Measurements from ENCODE around the gene DSG3. TPM values are rescaled to one million over a fixed set of nuclear protein-coding genes. Genes with fewer than 3 reads are reported as not detected.

The DSG3 gene
- total and polyA plus RNA-seq, 2 of the 8 experiments (the other 6 are each of a cell fraction or from before 2014, with no cell fraction given), result 0.03 to 0.07 TPM

DNA sequence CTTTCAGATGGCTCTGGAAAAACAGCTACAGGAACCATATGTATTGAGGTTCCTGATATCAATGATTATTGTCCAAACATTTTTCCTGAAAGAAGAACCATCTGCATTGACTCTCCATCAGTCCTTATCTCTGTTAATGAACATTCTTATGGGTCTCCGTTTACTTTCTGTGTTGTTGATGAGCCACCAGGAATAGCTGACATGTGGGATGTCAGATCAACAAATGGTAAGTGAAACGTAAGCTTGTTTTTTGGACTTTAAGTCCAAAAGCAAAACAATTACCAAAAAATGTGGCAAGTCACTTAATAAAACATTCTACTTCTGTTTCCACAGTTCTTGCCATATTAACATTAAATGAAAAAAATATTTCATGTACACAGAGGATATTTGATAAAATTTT lies 44.1 kb upstream of the DSG3 start:
- no peak overlapping the region for H3K27ac ChIP-seq (ENCODE audit: low read depth, low read length)
- H3K4me1 ChIP-seq (replicated peaks in 1 of 4; ENCODE audit: control insufficient read depth in 3 of 4, insufficient read depth in 4 of 4, low read length in 3 of 4), result no peaks in the 10 kb centered on the region
- no peak overlapping the region for H2AK5ac ChIP-seq (ENCODE audit: low read depth, low read length)
- no peak overlapping the region for H2BK20ac ChIP-seq (ENCODE audit: low read length)
- H2BK5ac ChIP-seq (ENCODE audit: low read depth, low read length), result no peak overlapping the region
- 93% methylated on average over 2 of the region's 2 CpGs; no CpG with 5 or more reads in 1 of the 2 experiments for WGBS, 2 experiments (ENCODE audit: extremely low coverage in 1 of 2, insufficient coverage in 1 of 2, insufficient read length in 1 of 2, insufficient replicate concordance in 2 of 2, low coverage in 1 of 2, low lambda C conversion rate in 2 of 2, missing lambda C conversion rate in 1 of 2)
- H3K9ac ChIP-seq (replicated peaks in 1 of 4; ENCODE audit: extremely low read depth in 1 of 4, low read depth in 3 of 4, low read length in 3 of 4), result no peak overlapping the region
- DNase-seq (ENCODE audit: low read depth in 1 of 2, low spot score in 2 of 2) (no peak), FAIRE-seq (no peak)
- H2BK12ac ChIP-seq (ENCODE audit: low read depth, low read length), result no peak overlapping the region
- no peak overlapping the region for H2AFZ ChIP-seq (ENCODE audit: low read length)
- H3K56ac ChIP-seq (replicated peaks; ENCODE audit: insufficient read length, low read depth, low read length), result no peak overlapping the region
- H3K36me3 ChIP-seq (ENCODE audit: control insufficient read depth in 2 of 4, insufficient read depth in 4 of 4, low read length in 3 of 4), result no peaks in the 10 kb centered on the region
- H3K79me2 ChIP-seq (ENCODE audit: control insufficient read depth in 1 of 2, insufficient read depth in 2 of 2, low read length in 2 of 2), result no peaks in the 10 kb centered on the region
- H3K14ac ChIP-seq (ENCODE audit: insufficient read length), result no peak overlapping the region
- ChIA-PET POLR2A (ENCODE audit: partially characterized antibody) (no interaction called here), CTCF (ENCODE audit: partially characterized antibody) (interaction anchor here (0.6 to 1.9 kb wide), 2 partner anchors 21 to 976 kb away, joined by 3 to 5 read pairs; no protein-coding TSS in a partner anchor)
- H3K23ac ChIP-seq (ENCODE audit: insufficient read length), result no peak overlapping the region
- H2BK15ac ChIP-seq (ENCODE audit: low read length), result no peak overlapping the region
- H3K27me3 ChIP-seq (replicated peaks in 1 of 4; ENCODE audit: control insufficient read depth in 3 of 4, extremely low read depth in 1 of 4, insufficient read depth in 3 of 4, low read length in 3 of 4), result no peaks in the 10 kb centered on the region
- no peak overlapping the region for H3K4ac ChIP-seq (replicated peaks; ENCODE audit: insufficient read length, low read depth, low read length)
- H3K9me3 ChIP-seq (ENCODE audit: insufficient read depth in 2 of 2, low read depth in 1 of 2, low read length in 1 of 2), result no peaks in the 10 kb centered on the region
- no peak overlapping the region for H4K5ac ChIP-seq (ENCODE audit: insufficient read length, low read depth, low read length)
- no peak overlapping the region for H4K8ac ChIP-seq (ENCODE audit: extremely low read depth, insufficient read depth, low read length)
- H3K4me2 ChIP-seq (ENCODE audit: insufficient read depth in 1 of 2, low read depth in 2 of 2, low read length in 2 of 2), result no peak overlapping the region
- no peaks in the 10 kb centered on the region for H3K79me1 ChIP-seq (ENCODE audit: low read depth, low read length)
- no peak overlapping the region for H4K91ac ChIP-seq (replicated peaks; ENCODE audit: insufficient read length, low read length)
- H3K4me3 ChIP-seq (ENCODE audit: extremely low read depth in 1 of 4, insufficient read depth in 2 of 4, low read depth in 3 of 4, low read length in 4 of 4), result no peak overlapping the region
- H2BK120ac ChIP-seq (replicated peaks; ENCODE audit: low read depth, low read length), result no peak overlapping the region
- no peak overlapping the region for H3K18ac ChIP-seq (ENCODE audit: extremely low read depth, low read length)
- no peaks in the 10 kb centered on the region for H3K23me2 ChIP-seq (ENCODE audit: low read depth, low read length)
- no peaks in the 10 kb centered on the region for H4K20me1 ChIP-seq (replicated peaks in 1 of 2; ENCODE audit: control insufficient read depth in 1 of 2, insufficient read depth in 2 of 2, low read length in 2 of 2)
- no peak for TF ChIP-seq MAFK (IDR thresholded peaks at IDR 0.05; ENCODE audit: low read depth, low read length)
- TF ChIP-seq SRF (IDR thresholded peaks at IDR 0.05; ENCODE audit: low read depth, low read length), result no peak
- no peak for TF ChIP-seq SAP30 (IDR thresholded peaks at IDR 0.05; ENCODE audit: insufficient read depth, insufficient replicate concordance, low read length)
- TF ChIP-seq SP1 (IDR thresholded peaks at IDR 0.05; ENCODE audit: low read depth, low read length), result no peak

All from H1 (cell line).